H1 (cell line): ENCODE data around the gene P2RX7. TPM values are rescaled to one million over a fixed set of nuclear protein-coding genes. Genes with fewer than 3 reads are reported as not detected.

Experiments
- CREB1 ChIP-seq: IDR thresholded peaks from 2 replicates; pipeline ENCODE4 v1.6.1; 2012; ENCODE audit warnings: inconsistent platforms
- CTCF ChIP-seq, 3 experiments: IDR thresholded peaks; 1 replicate in 2 of 3; 2 replicates in 1 of 3; pipeline versions ENCODE4 v1.5.1 to v1.6.1; 2011; ENCODE audit warnings: low read length in 3 of 3, mild to moderate bottlenecking in 3 of 3, inconsistent platforms in 2 of 3, low read depth in 1 of 3, moderate library complexity in 1 of 3; ENCODE audit not compliant: insufficient read depth in 1 of 3; ENCODE audit errors: control extremely low read depth in 1 of 3
- POLR2AphosphoS5 ChIP-seq: IDR thresholded peaks from 2 replicates; pipeline ENCODE4 v1.6.1; 2011; ENCODE audit warnings: low read depth, low read length
- RBBP5 ChIP-seq: IDR thresholded peaks from 2 replicates; pipeline ENCODE4 v1.7.1; 2012; ENCODE audit warnings: low read depth, mild to moderate bottlenecking, inconsistent platforms, low read length, moderate library complexity, borderline replicate concordance
- polyA plus RNA-seq, 7 experiments: library from polyadenylated mRNA; depleted of rRNA in 3 of 7; stranded (reverse) in 5 of 7; unstranded in 2 of 7; fragments of >200 nt in 5 of 7; fragments of 200-250 nt in 2 of 7; gene quantifications; 1 replicate in 5 of 7; 2 replicates in 1 of 7; 4 replicates in 1 of 7; pipeline versions ENCODE4 v1.2.1 to v1.2.3, GENCODE V29; 2011 to 2013; ENCODE audit warnings: missing spikeins in 2 of 7, mixed read lengths in 2 of 7
- total RNA-seq: library from RNA; stranded (reverse); fragmentation: NEBNext Ultra II Directional; extraction: Animal tissue kit (Norgen Biotek cat#: 25700); gene quantifications from 2 replicates; pipeline ENCODE4 v1.2.1, GENCODE V29; 2021

Gene P2RX7
- total and polyA plus RNA-seq, 2 of the 8 experiments (the other 6 are each of a cell fraction or from before 2014, with no cell fraction given): 0.38 to 0.56 TPM

DNA sequence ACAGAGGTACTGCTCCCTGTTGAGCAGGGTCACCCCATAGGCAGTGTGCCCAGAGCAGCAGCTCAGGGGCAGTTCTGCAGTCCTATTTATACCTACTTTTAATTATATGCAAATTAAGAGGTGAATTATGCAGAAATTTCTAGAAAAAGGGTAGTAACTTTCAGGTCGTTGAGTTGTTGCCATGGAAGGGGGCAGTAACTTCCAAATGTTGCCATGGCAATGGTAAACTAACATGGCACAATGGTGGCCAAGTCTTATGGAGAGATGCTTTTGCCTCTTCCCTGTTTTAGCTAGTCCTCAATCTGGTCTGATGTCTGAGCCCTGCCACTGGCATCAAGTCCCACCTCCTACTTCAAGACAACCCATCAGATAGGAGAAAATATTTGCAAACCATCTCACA is 30.4 kb upstream of the P2RX7 start (continued):
- TF ChIP-seq CTCF (IDR thresholded peaks at IDR 0.05; ENCODE audit: control extremely low read depth in 1 of 3, insufficient read depth in 1 of 3, low read depth in 1 of 3, low read length in 3 of 3) (no peak), POLR2AphosphoS5 (no peak), CREB1 (no peak), RBBP5 (no peak)
